Upper lobe of left lung (tissue), 4 donors: ENCODE results near the gene MMS22L.

ENCODE experiments used
- POLR2A ChIP-seq, 4 donors: fragments of 450-650 bp; IDR thresholded peaks; one replicate each; pipeline ENCODE4 v1.5.1; 2016 to 2017; ENCODE audit warnings: antibody characterized with exemption in 4 of 4, mild to moderate bottlenecking in 2 of 4
- TF ChIP-seq, protein P1 (sequence below), 6 experiments: fragments of 450-650 bp in 4 of 6; fragments of 200-600 bp in 2 of 6; sonication (generic) in 2 of 6; IDR thresholded peaks; one replicate each; pipeline ENCODE4 v1.5.1; 2016 to 2019; ENCODE audit warnings: antibody characterized with exemption in 6 of 6

DNA sequence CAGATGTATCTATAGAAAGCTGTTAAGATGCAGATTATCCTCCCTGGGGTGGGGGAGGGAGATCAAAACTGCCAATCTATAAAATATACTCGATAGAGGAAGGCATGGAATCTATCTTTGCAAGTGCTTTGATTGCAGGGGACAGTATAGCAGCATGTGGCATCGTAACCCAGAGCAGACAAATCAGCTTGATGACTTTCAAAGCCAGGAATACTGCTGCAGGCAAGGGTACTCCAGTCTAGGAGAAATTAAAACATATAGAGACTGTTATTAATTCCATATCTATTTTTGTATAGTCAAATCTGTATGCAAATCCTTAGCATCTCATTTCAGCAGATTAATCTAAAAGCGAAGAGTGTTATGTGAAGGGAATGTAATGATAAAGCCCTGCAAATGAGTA, 159.4 kb downstream of the MMS22L start:
- TF ChIP-seq, protein P1, sequence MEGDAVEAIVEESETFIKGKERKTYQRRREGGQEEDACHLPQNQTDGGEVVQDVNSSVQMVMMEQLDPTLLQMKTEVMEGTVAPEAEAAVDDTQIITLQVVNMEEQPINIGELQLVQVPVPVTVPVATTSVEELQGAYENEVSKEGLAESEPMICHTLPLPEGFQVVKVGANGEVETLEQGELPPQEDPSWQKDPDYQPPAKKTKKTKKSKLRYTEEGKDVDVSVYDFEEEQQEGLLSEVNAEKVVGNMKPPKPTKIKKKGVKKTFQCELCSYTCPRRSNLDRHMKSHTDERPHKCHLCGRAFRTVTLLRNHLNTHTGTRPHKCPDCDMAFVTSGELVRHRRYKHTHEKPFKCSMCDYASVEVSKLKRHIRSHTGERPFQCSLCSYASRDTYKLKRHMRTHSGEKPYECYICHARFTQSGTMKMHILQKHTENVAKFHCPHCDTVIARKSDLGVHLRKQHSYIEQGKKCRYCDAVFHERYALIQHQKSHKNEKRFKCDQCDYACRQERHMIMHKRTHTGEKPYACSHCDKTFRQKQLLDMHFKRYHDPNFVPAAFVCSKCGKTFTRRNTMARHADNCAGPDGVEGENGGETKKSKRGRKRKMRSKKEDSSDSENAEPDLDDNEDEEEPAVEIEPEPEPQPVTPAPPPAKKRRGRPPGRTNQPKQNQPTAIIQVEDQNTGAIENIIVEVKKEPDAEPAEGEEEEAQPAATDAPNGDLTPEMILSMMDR (IDR thresholded peaks at IDR 0.05): no peak
- no peak for TF ChIP-seq POLR2A (IDR thresholded peaks at IDR 0.05)
